Body of pancreas (tissue), 4 donors: Measurements from ENCODE around the gene SLC6A8. TPM values are rescaled to one million over a fixed set of nuclear protein-coding genes. Genes with fewer than 3 reads are reported as not detected.

ENCODE experiments used
- ATAC-seq: fragments of 150-250 bp; one replicate; pipeline ENCODE4 v1.9.1; 2016
- DNase-seq, 4 donors: peaks; one replicate each; pipeline ENCODE4 v3.0.0-alpha.2; 2019
- H3K27ac ChIP-seq, 4 donors: fragments of 200-600 bp; sonication (generic); 1 replicate in 3 of 4; 2 replicates in 1 of 4; pipeline versions ENCODE4 v1.5.1 to v1.6.1; 2016 to 2019; ENCODE audit warnings: mild to moderate bottlenecking in 1 of 4, mixed read lengths in 1 of 4, moderate library complexity in 1 of 4
- H3K27me3 ChIP-seq, 2 donors: fragments of 200-600 bp; sonication (generic); one replicate each; pipeline ENCODE4 v1.6.0; 2016; ENCODE audit warnings: mild to moderate bottlenecking in 1 of 2
- H3K36me3 ChIP-seq, 2 donors: fragments of 200-600 bp; sonication (generic); replicated peaks in 1 of 2; 2 replicates each; pipeline ENCODE4 v1.5.1; 2016; ENCODE audit warnings: low read depth in 2 of 2; ENCODE audit not compliant: insufficient read depth in 1 of 2
- H3K4me1 ChIP-seq: fragments of 200-600 bp; sonication (generic); one replicate; pipeline ENCODE4 v1.6.0; 2016
- H3K4me3 ChIP-seq, 2 donors: fragments of 200-600 bp; sonication (generic); 1 replicate in 1 of 2; 2 replicates in 1 of 2; pipeline ENCODE4 v1.5.1; 2016 to 2019
- H3K9me3 ChIP-seq, 3 donors: fragments of 200-600 bp; sonication (generic); 1 replicate in 2 of 3; 2 replicates in 1 of 3; pipeline ENCODE4 v1.5.1; 2016
- CTCF ChIP-seq, 7 experiments: fragments of 450-650 bp in 4 of 7; fragments of 200-600 bp in 3 of 7; sonication (generic) in 3 of 7; IDR thresholded peaks; one replicate each; pipeline ENCODE4 v1.5.1; 2016 to 2019; ENCODE audit warnings: antibody characterized with exemption in 7 of 7
- POLR2A ChIP-seq, 3 donors: fragments of 450-650 bp; IDR thresholded peaks; one replicate each; pipeline ENCODE4 v1.6.1; 2016; ENCODE audit warnings: antibody characterized with exemption in 3 of 3, mild to moderate bottlenecking in 2 of 3
- WGBS, 2 donors: methylation state at CpG; one replicate each; pipeline ENCODE4 v1.1.5; 2017; 5-methylcytosine and 5-hydroxymethylcytosine counted together
- intact Hi-C: fragments of 100-400 bp; cut with DNase I; formaldehyde crosslinking; loops from one replicate; pipeline ENCODE4 v1.15.1; 2023
- total RNA-seq, 2 donors: library from RNA; depleted of rRNA; stranded (reverse); fragments of >200 nt; gene quantifications; one replicate each; pipeline ENCODE4 v1.1.0, GENCODE V29; 2016

Gene SLC6A8
- total RNA-seq, 2 donors from 2014 or later: 11.7 to 18.5 TPM

GRCh38 chrX:153736071-153736820 lies 48.5 kb downstream of the SLC6A8 start:
- TF ChIP-seq POLR2A (IDR thresholded peaks at IDR 0.05): no peak
- no peak for TF ChIP-seq CTCF (IDR thresholded peaks at IDR 0.05)

GRCh38 chrX:153736871-153737441 lies 49.2 kb downstream of the SLC6A8 start:
- 90% methylated on average over 7 of the region's 15 CpGs; no CpG with 5 or more reads in 1 of the 2 donors for WGBS, 2 donors
- intact Hi-C loops: no loop called here
- no peak for TF ChIP-seq CTCF (IDR thresholded peaks at IDR 0.05)
- no peak for TF ChIP-seq POLR2A (IDR thresholded peaks at IDR 0.05)
- Histone ChIP-seq H3K4me1 (no peaks in the 10 kb centered on the region), H3K9me3 (no peaks in the 10 kb centered on the region), H3K27me3 (no peaks in the 10 kb centered on the region), H3K36me3 (peaks cover 0 to 2% of the 10 kb centered on the region in 2 donors), H3K4me3 (no peak overlapping the region), H3K27ac (no peak overlapping the region)
- DNase-seq: no peak
- no peak for ATAC-seq

More at GRCh38 chrX:153736071-153736820, 48.5 kb downstream of the SLC6A8 start:
- Histone ChIP-seq H3K27me3 (no peaks in the 10 kb centered on the region), H3K9me3 (no peaks in the 10 kb centered on the region), H3K4me1 (no peaks in the 10 kb centered on the region), H3K27ac (no peak overlapping the region), H3K4me3 (no peak overlapping the region), H3K36me3 (peaks cover 0 to 2% of the 10 kb centered on the region in 2 donors)
- intact Hi-C loops: no loop called here
- ATAC-seq: no peak
- WGBS, 2 donors: 93 to 94% methylated on average over 3 to 10 of the region's 30 CpGs
- no peak for DNase-seq

GRCh38 chrX:153738056-153738605 lies 50.4 kb downstream of the SLC6A8 start:
- no peak for DNase-seq
- no peak for ATAC-seq
- H3K9me3 ChIP-seq: no peaks in the 10 kb centered on the region
- intact Hi-C loops: no loop called here
- H3K4me1 ChIP-seq: no peaks in the 10 kb centered on the region
- H3K36me3 ChIP-seq: peaks cover 0 to 2% of the 10 kb centered on the region in 2 donors
- no peaks in the 10 kb centered on the region for H3K27me3 ChIP-seq
- H3K4me3 ChIP-seq: no peak overlapping the region
- TF ChIP-seq POLR2A (IDR thresholded peaks at IDR 0.05): no peak
- TF ChIP-seq CTCF (IDR thresholded peaks at IDR 0.05): no peak
- 100% methylated on average over 1 to 3 of the region's 27 CpGs for WGBS, 2 donors
- no peak overlapping the region for H3K27ac ChIP-seq

GRCh38 chrX:153739754-153740486 lies 52.2 kb downstream of the SLC6A8 start:
- Histone ChIP-seq H3K27me3 (no peaks in the 10 kb centered on the region), H3K36me3 (peaks cover 0 to 2% of the 10 kb centered on the region in 2 donors), H3K4me1 (no peaks in the 10 kb centered on the region), H3K4me3 (no peak overlapping the region), H3K9me3 (no peaks in the 10 kb centered on the region), H3K27ac (no peak overlapping the region)
- intact Hi-C loops: no loop called here
- ATAC-seq (no peak), DNase-seq (no peak)
- WGBS, 2 donors: 80 to 81% methylated on average over 1 to 19 of the region's 29 CpGs
- no peak for TF ChIP-seq CTCF (IDR thresholded peaks at IDR 0.05)
- TF ChIP-seq POLR2A (IDR thresholded peaks at IDR 0.05): no peak
